KG1 (cell line): ENCODE data around the gene SLC47A1.
"Not testable (repeated sequence)": the region's sequence is repeated elsewhere in the genome, so short reads cannot be mapped to it uniquely, and the experiment has no call there.

Experiments
- DNase-seq: peaks from one replicate; lab custom pipeline; 2025; lab: John Stamatoyannopoulos, UW

The SLC47A1 gene

DNA sequence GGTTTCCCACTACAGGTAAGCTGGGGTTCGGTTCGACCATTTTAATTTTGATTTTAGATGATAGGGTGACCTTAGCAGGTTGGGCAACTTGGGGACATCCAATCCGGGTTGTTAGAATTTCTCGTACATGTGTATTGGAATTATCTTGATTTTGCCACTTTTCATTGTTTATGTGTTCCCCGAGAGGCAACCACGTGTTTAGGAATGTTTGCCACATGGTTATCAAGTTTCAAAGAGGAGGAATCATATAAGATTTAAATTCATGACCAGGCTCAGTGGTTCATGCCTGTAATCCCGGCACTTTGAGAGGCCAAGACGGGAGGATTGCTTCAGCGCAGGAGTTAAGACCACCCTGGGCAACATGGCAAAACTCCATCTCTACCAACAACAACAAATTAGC is 10.0 kb upstream of the SLC47A1 start:
- DNase-seq: no peak

DNA sequence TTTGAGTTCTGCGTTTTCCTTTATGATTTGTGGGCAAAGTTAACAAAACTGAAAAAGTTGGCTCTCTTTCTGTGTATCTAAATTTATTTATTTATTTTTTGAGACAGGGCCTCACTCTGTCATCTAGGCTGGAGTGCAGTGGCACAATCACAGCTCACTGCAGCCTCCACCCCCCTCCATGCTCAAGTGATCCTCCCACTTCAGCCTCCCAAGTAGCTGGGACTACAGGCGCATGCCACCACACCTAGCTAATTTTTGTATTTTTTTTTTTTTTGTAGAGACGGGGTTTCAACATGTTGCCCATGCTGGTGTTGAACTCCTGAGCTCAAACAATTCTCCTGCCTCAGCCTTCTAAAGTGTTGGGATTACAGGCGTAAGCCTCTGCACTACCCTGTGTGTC is 6.7 kb upstream of the SLC47A1 start:
- DNase-seq: not testable (repeated sequence)

DNA sequence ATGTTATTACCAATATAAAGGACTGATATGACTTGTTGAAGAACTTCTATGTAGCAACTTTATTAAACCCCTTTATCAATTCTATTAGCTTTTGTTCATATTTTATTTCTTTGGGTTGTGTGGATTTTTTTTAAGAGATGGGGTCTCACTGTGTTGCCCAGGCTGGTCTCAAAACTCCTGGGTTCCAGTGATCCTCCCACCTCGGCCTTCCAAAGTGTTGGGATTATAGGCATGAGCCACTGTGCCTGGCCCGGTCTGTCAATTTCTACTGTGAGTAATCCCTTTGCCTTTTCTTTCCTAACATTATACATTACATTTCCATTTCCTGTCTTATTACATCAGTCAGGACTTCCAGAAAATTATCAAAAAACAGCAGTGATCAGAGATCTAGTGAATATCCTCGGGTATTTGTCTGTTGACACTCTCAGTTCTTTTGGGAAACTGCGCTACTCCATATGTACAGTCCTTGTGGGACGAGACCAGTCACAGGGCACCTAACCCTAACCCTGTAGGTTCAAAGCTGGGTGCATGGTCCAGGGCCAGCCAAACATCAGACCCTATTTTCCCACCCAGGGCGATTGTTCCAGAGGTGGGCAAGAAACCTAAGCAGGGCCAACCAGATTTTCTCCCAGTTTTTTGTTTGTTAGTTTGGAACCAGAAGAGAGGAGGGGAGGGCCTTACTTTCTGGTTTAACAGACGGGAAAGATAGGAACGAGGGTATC is 1.7 kb upstream of the SLC47A1 start:
- no peak for DNase-seq

DNA sequence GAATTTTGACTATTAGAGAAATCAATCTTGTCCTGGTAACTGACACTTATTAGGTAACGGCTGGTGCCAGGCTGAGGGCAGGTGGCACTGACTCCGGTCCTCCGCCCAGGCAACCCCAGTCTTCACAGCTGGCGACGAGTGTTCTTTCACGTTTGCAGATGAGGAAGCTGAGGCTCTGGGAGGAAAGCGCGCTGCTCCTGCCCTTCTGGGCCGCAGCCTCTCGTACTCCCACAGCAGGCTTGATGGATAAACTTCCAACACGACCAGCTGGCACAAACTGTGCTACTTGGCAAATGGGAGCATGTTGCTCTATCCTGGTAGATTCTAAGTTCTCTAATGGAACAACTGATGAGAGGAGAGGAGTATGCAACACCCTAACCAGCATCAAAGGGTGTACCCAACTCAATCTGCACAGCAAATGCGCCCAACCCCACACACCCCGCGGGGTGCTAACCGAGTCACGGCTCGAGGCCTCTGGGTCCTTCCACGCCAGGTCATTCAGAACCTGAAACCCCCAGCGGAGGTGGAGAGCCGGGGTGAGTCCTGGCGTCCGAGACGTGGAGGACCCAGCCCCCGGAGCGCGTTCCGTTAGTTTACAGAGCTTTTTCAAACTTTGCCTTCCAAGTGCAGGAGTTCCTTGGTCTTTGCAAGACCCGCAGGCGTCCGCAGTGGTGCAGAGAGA is 477 bp upstream of the SLC47A1 start:
- DNase-seq: no peak

DNA sequence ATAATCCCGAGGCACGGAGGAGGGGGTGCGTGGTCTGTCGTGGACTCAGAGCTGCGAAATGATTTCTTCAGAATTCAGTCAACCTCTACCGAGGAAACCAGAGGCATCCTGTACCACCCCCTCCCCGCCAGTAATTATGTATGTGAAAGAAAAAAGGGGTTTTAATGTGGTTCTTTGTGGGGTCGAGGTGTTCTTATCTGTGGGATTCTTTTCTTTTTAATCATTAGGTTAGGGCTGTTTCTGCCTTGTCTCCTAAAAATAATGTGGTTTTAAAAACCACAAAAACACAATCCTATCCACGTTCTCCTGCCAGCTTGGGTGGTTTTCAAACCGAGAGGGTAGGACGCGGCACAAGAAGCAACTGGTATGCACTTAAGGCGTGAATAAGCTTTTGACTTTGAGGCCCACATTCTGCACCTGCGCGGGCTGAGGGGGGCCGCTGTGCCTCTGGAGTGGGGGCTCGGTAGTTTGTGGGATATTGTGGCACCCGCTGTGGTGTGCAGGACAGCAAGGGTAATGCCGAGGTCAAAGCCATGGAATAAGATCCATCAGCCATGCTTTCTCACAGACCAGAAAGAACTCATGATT is 1.0 kb downstream of the SLC47A1 start:
- DNase-seq: no peak

DNA sequence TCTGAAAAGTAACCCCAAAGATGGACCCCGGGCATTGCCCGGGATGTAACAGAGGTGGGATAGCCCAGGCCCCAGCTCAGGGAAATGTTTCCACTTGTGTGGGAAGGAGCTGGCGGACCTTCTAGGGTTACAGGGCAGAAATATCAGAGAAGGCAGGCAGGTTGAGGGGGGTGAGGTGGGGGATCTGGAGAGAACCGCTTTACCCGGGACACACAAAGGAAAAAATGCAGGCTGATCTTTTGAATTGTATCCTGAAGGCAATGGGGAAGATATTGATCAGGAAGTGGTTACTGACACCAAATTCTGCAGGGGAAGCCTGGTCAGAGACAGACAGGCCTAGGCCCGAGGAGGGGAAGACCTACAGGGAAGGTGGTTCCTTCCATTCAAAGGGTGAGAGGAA is 3.5 kb downstream of the SLC47A1 start:
- DNase-seq: no peak

DNA sequence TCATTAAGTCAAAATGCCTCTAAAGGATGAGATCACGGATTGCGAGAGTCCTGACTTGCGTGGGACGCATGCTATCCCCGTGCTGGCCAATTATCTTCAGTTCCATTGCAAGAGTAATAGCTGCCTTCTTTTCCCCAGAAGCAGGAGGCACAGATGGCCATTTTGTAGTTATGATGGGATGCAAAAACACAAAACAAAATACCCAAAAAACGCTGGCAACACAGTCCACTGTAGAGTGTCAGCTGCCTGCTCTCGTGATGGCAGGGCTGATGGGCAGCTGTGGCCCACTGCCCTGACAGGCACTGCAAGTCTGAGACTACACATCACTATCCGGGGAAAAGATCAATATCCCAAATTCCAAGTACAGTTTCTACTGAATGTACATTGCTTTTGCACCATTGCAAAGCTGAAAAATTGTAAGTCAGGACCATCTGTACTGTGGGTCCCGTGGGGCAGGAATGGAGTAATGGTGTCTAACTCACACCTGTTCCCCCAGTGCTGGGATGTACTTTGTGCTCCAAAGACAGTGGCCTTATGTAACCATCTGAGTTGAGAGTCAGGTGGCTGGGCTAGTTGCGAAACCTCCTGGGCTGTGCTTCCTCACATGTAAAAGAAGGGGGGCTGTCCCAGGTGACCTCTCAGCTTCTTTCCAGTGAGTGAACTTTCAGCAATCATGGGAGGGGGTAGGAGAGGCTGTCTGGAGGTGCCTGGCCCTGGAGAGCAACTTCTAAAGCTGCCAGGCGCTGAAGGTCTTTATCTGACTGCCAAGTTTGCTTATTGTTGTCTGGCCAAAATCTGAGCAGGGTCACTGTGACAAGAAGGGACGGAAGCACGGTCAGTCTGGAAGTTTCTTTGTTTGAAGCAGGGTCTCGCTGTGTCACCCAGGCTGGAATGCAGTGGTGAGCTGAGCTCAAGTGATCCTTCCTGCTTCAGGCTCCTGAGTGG is 4.7 kb downstream of the SLC47A1 start:
- DNase-seq: no peak

DNA sequence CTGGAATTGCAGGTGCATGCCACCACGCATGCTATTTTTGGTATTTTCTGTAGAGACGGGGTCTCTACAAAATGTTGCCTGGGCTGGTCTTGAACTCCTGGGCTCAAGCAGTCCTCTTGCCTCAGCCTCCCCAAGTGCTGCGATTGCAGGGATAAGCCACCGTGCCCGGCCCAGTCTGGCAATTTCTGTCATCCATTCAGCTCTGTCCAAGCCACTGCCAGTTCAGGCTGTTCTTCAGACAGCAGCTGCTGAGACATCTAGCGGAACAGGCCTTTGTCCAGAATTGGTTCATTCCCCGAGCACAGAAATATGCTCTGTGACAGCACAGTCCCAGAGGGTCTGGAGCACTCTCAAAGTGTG is 5.4 kb downstream of the SLC47A1 start:
- DNase-seq: no peak

DNA sequence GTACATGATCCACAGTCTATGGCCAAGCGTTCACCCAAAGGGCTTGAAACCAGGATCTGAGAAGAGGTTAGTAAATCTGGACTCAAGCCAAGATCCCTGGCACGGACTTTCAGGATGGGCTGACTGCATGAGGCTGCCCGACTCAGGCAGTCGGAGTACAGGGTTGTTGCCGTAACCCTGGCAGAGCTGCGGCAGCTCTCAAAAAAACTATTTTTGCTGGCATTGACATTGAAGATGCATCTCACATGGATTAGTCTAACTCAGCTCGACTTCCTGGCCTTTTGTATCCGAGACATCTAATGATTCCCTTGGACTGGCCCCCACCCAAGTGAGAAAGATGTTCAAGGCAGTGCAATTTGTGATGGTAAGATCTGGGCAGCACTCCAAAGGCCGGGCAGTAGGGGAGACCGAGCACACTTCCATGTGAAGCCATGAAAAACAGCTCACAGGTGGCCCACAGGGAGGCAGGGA is 6.2 kb downstream of the SLC47A1 start:
- no peak for DNase-seq

DNA sequence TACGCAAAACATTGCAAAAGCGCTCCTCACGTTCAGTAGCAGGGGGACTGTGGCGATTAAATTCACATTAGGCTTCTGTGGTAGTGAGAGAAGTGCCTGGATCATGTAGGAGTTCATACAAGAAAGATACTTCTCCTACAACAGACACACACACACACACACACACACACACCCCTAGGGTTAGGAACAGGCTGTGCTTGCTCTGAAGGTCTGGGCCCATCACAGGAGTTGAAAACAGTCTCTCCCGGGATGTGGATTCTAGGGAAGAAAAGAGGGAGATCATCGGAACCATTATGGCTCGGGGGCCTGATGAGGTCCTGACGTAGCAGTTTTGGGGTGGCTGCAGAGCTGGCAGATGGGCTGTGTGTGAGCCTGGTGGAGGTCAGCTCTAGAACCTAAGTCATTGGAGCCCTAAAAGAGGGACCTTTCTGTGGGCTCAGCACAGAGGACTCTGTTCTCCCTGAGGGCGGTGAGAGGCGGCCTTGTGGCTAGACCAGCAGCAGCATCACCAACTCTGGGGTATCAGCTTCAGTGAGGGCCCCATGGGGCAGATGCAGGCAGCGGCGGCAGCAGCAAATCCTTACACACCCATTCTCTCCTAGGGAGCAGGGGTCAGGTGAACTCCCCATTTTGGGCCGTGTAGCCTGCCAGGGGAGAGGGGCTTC is 7.2 kb downstream of the SLC47A1 start:
- no peak for DNase-seq

DNA sequence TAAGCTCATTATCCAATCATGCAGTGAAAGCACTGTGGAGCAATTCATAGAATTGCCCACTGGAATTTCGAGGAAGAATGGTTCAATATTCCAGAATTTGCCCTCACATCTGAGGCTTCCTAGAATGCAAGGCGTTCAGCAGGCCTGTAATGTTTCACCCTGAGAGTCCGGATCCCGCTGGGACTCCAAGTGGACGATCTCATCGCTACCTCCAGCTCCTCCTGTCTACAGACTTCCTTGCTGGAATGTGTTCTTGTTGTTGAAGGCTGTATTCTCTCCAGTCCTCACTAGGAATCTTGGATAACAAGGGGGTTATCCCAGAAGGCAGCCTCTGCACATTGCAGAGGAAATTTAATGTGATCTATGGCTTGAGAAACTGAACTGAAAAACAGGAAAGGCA is 7.8 kb downstream of the SLC47A1 start:
- DNase-seq: no peak

DNA sequence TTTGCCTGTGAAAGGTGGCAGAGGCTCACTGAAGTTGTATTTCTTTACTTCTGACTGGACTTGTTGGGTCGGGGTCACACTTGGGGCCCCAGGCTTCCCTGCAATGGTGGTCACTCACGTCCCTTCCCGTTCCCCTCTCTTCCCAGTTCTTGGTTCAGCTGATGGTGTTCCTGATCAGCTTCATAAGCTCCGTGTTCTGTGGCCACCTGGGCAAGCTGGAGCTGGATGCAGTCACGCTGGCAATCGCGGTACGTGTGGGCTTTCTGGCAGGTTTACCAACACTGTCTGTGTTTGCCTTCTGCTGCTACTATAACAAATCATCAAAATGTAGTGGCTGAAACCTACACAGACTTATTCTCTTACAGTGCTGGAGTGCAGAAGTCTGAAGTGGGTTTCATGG is 8.6 kb downstream of the SLC47A1 start:
- DNase-seq: no peak

DNA sequence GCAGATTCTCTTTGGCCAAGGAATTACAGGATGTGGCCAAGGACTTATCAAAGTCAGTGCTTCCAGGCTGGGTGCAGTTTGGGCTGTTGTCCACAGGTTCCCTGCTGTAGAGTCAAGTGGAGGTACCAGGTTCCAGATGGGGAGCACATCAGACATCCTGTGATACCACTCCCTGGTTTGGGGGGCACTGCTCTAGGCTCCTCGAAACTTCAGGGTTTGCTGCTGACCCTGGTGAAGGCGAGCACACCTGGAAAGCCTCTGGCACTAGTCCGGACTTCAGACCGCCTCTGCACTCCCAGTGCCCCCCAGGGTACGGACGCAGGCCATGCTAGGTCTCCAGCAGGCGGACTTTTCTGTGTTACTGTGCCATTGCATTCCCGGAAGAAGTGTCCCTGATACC is 10.7 kb downstream of the SLC47A1 start:
- no peak for DNase-seq

DNA sequence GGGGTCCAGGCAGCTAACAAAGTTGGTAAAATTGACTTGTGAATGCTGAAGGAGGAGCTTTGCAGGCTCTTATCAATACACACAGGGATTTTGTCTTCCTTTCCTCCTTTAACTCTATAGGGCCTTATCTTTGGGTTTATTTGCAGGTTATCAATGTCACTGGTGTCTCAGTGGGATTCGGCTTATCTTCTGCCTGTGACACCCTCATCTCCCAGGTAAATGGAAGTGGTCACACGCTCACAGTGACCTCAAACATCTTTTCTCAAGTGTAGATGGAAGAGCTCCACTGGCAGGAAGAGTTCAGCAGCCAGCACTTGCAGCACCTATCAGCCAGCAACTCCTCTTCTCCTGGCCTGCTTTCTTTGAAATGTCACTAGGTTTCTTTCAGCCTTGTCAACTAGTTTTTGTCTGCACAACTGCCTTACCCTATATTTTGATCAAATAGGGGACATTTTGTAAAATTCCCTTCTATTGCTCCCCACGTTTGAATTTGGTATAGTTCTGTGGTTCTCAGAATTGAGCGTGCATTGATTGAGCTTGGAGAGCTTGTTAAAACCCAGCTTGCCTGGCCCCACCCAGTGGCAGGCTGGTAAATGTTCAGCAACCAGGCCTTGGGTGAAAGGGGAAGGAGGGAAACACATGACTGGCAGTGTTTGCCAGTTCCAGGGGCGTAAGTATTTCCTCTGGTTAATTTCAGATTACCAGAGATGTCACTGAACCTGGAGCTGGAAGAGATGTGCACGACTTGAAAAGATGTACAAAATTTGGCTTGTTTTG is 12.8 kb downstream of the SLC47A1 start:
- no peak for DNase-seq

DNA sequence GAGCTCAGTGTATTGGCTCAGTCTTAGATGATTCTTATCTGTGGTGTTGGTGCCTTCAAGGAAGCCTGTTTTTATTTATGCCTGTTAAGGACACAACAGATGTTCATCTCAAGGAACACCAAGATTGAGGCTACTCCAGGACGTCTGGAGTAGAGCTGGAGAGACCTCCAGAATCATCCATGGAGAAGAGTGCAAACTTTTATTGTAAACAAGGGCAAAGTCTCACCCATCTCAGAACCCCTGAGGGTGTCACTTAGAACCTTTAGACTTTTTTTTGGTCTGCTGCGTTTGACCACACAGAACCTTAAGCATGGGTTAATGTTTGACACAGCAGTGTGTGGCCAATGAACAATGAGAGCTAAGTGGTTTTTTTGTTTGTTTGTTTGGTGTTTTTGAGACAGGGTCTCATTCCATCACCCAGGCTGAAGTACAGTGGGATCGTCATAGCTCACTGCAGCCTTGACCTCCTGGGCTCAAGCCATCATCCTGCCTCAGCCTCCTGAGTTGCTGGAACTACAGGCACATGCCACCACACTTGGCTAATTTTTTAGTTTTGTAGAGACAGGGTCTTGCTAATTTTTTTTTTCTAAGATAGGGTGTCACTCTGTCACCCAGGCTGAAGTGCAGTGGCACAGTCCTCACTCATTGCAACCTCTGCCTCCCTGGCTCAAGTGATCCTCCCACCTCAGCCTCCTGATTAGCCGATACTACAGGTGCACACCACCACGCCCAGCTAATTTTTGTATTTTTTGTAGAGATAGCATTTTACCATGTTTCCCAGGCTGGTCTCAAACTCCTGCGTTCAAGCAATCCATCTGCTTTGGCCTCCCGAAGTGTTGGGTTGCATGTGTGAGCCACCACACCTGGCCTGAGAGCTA is 16.3 kb downstream of the SLC47A1 start:
- no peak for DNase-seq

DNA sequence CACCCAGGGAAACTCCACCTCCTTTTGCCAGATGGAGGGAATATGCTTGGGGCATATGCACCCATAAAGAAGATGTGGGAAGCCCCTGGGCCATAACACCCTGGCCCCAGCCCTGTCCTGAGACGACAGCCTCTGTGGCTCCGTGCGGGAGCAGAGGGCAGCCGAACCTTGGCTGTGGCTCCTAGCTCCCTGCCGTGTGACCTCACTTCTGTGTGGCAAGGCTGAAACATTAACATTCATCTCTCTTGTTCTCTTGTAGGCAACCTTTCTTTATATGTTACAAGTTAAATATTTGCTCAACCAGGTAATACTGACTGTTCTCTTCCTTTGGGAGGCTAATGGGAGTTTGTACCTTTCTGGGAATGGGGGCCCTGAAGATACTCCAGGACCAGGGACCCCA is 17.5 kb downstream of the SLC47A1 start:
- DNase-seq: no peak

DNA sequence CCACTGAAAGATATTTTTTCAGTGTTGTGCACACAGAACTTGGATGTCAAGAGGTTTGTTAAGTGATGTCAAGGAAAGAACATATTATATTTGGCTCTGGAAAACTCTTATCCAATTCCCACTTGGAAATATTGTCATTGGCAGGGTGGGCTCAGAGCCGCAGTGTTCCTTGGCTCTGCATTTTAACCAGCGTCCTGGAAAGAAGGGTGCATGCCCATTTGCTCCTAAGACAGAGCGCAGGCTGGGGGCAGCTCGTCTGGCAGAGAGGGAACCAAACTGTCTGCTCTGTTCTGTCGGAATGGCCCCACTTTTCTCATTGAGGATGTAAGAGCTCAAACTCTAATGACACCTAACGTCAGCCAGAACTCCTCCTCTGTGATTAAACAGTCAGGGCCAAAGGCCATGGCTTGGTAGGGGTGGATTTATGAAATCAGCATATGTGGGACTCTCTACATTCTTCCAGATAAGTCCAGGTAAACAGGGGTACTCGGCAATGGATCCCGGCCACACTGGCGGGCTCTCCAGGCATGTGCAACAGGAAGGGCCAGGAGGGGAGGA is 18.0 kb downstream of the SLC47A1 start:
- no peak for DNase-seq

DNA sequence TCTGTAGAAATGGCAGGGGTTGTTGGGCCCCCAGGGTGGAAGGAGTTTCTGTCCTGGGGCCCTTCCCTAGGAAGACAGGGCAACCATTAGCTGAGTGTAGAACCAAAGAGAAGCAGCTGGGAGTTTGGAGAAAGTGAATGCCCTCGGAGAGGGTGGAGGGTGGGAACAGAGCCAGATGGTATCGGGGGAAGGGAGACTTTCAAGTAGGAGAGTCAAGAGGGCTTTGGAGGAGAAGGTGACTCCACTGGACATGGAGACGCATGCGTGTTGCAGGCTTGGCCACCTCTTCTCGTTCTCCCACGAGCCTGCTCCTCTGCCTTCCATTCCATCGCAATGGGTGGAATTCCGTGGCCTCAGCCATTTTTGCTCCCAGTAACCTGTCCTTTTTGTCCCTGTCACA is 19.4 kb downstream of the SLC47A1 start:
- no peak for DNase-seq

DNA sequence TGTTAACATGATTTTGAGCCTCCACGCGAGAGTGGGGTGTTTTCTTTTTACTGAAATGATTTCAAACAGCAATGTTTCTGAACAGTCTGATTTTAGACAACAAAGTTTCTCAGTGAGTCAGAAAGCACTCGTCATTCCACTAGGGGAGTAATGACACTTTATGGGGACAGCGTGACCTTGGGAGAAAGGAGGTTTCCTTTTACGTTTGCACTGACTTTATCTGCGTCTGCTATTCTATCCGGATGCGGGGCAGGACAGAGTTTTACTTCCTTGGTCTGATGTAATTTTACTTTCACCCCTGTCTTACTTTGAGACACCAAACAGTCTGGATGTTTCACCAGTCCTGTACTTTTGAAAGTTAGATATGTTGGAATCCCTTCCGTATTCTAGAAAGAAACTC is 20.7 kb downstream of the SLC47A1 start:
- DNase-seq: no peak

DNA sequence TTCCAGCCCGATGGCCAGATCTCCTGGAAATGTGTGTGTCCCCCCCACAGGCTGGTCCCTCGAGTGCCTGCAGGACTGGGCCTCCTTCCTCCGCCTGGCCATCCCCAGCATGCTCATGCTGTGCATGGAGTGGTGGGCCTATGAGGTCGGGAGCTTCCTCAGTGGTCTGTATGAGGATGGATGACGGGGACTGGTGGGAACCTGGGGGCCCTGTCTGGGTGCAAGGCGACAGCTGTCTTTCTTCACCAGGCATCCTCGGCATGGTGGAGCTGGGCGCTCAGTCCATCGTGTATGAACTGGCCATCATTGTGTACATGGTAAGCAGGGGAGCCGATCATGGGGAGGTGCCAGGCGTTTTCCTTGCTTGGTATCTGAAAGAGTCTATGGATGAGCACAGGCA is 22.1 kb downstream of the SLC47A1 start:
- DNase-seq: no peak
